Activated CD4-positive, alpha-beta T cell treated with anti-CD3 and anti-CD28 coated beads, Interleukin-2, Interleukin-4, amounts not matched to agents 100 ng/mL and 50 ng/mL, durations not matched to agents 16 hours and 8 hours (primary cell): ENCODE data around the gene CHRNB2.

Experiments
- DNase-seq: peaks from one replicate; pipeline ENCODE4 v3.0.0-alpha.2; 2020; ENCODE audit warnings: low spot score

CHRNB2 gene

GRCh38 chr1:154609398-154610380 lies 42.1 kb downstream of the CHRNB2 start:
- DNase-seq: peak; percentile 45

DNA sequence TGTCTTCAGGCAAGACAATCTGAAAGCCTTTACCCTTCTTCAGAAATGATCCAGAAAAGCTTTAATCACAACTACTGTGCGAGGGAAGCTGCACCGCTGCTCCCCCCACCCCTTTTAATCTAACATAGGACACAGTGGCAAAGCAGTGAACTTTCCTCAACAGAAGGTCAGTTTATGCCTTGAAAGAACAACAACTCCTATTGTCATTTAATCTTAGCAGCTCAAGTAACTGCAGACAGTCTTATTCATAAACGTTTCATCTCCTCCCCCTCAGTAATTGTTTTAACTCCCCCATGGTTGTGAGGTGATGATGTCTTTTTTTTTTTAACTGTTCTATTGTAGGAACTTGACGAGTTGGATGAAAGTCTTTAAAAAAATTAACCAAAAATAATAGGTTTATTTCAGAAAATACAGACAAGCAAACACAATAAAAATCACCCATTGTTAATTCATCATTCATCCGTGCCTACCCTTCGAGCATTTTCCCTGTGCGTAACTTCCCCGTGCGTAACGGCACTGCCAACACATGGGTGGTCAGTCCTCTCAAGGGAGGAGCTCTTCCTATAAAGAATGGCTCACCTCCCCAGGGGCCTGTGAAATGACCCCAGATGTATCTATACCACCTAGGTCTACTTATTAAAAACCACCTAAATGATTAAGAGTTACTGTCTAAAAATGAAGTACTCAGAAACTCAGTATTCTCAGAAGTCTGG lies 43.7 kb downstream of the CHRNB2 start:
- DNase-seq: no peak

GRCh38 chr1:154614247-154614646 lies 46.7 kb downstream of the CHRNB2 start:
- DNase-seq: no peak

DNA sequence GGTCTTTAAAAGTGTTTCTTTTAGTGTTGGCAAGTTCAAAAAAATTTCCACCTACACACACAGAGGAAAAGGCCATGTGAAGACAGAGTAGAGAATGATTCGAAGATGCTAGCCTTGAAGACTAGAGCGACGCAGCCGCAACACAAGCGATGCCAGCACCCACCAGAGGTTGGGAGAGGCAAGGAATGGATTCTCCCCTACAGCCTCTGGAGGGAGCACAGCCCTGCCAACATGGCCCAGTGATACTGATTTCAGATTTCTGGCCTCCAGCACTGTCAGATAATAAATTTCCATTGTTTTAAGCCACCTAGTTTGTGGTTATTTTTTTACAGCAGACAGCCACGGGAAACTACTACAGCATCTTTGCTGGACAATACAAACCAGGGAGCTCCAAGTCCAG lies 47.3 kb downstream of the CHRNB2 start:
- no peak for DNase-seq

DNA sequence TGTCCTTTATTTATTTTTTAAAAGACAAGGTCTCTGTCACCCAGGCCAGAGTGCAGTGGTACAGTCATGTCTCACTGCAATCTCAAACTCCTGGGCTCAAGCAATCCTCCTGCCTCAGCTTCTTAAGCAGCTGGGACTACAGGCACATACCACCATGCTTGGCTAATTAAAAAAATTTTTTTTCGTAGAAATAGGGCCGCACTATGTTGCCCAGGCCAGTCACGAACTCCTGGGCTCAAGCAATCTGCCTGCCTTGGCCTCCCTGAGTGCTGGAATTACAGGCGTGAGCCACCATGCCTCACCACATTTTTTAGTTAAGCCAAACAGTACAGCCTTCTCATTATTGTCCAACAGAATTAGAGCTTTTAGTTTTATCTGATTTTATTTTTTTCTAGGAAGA lies 47.8 kb downstream of the CHRNB2 start:
- no peak for DNase-seq

DNA sequence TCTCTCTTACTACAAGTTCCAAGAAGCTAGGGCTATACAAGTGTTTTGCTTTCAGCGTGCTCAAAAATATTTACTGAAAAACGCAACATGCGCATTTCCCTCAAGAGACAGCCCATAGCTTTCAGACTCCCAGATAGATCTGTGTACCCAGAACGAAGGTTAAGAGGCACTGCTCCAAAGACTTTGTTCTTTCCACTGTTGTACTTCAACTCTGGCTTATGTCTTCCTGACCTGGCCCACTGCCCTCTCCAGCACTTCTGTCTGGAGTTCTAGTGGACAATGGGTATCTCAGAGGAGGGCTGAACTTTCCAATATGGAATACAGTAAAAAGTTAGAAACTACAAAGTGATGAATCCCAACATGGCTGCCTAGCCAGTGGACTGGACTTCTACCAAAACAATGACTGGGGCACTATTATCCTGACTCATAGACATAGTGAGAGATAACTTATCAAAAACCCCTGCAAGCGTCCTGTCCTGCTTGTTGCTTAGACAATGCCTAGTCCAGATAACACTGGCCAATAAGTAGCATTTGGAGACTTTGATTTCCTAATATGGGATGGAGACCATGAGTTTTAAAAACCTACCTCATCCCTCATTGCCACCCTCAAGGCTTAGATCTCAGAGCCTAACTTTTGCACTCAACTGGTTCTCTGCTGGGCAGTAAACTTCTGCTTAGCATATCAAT lies 49.2 kb downstream of the CHRNB2 start:
- no peak for DNase-seq

DNA sequence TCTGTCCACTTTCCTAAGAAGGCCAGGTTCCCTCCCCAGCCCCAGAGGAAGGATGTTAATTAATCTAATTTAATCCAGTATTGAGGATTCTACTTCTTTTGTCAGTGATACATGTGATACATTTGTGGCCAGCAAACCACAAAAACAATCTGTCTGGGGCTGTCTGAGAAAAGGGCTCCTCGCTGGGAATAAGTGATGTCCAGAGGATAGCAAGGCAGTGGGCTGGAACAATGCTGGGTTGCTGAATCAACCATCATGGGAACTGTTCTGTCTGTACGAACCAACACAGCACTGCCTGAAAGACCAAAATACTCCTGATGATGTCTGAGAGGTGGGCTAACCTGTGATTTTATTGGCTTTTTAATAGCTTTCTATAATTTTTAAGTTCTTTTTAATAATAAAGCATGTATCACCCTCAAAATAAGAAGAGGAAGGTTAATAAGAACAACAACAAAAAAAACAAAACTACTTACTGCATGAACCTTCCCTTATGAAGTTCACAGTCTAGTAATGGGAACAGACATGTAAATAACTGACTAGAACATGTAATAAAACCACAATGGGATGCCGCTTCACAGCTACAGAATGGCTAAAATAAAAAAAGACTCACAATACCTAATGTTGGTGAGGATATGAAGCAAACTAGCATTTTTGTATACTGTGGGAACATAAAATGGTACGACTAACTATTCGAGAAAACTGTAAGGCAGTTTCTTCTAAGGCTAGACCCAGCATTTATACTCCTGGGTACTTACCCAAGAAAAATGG lies 51.8 kb downstream of the CHRNB2 start:
- DNase-seq: no peak

DNA sequence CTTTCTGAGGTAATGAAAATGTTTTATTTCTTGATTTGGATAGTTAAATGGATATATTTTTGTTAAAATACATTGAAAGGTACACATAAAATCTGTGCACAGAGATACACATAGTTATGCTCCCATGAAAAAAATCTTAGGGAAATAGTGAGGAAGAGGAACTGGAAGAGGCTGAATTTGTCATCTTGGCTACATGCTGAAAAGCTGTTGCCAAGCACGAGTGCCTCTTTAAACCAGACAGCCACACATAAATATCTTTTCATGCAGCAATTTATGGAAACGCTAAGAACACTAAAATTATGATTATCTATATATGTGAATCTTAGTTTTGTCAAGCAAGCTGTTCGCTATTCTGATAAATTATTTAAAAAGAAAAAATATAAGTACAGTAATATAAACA lies 53.2 kb downstream of the CHRNB2 start:
- no peak for DNase-seq

DNA sequence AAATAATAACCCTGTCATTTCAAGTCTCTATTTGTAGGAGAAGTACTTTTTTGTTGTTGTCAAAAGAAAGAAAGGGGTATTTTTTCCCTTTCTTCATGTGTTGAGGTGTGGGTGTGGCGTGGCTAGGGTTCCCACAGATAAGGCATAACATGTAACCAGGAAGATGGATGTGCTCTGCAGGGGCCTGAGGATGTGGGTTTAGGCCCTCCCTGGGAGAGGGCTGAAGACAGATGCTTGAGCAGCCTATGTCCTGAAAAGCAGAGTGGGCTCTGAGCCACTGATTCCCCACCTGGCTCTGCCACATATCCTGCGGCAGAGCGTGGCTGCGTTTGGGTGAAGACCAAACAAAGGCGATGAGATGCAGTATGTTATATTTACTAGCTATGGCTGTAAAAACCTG lies 54.3 kb downstream of the CHRNB2 start:
- no peak for DNase-seq

DNA sequence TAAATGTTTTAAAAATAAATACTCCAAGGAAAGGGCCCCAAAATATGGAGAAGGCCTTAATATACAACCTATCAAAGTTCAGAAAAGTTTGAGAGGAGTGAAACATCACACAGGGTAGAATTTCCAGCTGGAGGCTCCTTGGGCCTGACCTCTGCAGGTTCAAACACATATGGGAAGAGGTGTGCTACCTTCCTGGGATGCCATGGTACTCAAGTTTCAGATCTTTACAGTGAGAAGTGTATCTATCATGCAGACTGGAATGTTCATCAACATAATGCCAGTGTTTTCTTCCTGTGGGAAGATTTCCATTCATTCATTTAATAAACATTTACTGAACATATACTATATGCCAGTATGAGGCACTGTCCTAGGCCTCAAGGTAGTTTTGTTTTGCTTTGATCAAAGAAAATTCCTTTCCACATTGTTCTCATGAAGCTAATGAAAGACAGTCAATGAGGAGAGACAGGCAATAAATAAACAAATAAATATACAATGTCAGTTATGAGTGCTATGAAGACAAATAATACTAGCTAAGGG lies 55.0 kb downstream of the CHRNB2 start:
- DNase-seq: no peak

DNA sequence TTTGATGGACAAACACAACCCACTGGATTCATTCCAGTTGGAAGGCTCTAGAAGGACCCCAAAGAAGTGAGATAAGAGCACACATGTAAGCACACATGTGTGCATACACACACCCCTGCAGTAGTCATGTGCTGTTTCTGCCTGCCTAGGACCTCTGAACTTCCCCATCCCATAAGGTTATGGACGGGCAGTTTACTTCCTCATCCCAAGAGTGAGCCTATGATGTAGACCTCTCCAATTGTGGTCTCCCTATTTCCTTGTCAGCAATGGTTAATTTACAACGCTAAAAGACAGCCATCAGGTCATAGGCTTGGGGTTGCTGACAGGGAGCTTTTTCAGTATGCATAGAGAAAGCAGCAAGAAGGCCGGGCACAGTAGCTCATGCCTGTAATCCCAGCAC lies 55.8 kb downstream of the CHRNB2 start:
- DNase-seq: no peak

DNA sequence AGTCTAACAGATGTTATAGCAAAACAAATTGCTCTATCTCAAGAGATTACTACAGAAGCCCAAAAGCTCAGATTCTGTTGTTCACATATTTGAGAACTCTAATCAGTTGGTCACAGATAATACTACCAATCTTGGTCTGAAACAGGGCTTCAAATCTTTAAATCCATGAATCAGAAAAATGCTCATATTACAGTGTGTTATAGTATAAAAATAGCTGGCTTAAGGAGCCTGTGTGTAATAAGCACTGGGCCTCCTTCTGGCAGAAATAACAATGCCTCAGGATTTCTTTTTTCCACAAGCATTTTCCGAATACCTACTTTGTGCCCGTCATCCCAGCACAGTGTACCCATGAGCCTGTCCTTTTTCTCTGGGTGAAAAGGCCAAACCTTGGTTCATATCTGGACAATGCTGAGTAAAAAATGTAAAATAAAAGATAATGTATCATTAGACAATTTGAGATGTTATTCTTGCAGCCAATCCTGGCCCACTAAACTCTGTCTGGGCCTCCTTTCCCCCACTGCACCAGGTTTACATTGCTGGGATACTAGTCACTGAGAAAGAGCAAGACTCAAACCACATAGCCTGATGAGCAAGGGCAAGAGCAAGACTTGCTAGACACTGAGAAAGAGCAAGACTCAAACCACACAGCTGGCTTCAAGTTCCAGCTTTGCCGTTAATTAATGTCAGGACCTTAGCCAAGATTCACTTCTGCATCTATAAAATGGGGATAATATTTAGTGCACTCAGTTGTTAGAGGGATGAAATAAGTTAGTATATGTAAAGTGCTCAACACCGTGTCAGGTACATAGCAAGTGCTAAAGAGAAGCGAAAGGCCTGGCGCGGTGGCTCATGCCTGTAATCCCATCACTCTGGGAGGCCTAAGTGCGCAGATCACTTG lies 57.4 kb downstream of the CHRNB2 start:
- no peak for DNase-seq

GRCh38 chr1:154626456-154627256 lies 59.1 kb downstream of the CHRNB2 start:
- no peak for DNase-seq

GRCh38 chr1:154627257-154628120 lies 59.9 kb downstream of the CHRNB2 start:
- DNase-seq: peak; percentile 92

GRCh38 chr1:154628121-154628405 lies 60.5 kb downstream of the CHRNB2 start:
- DNase-seq: no peak

DNA sequence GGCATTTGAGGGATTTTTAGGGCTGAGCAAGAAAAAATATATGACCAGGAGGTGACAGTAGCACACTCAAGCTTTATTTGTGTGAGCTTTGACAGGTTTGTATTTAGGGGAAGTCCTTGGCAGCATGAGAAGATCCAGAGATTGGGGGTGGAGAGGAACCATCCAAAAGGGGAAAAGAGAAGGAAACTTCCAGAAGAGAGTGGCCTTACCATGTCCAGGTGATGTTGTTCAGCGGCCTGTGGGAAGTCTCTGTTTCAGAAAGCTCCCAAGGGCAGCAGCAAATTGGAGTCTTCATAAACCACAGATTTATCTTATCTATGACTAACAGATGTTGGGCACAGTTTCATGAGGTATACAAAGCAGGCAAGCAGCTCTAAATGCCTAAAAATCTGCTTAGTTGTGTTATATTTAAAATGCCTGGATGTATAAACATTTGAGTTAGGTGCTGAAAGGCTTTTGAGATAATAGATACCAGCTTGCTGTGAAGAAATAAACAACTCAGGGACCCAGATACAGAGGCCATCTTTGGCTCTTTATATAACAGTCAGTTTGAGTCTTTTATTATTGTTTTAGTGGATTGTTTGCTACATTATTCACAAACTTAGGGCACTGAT lies 61.6 kb downstream of the CHRNB2 start:
- DNase-seq: no peak
